Erythroblast (primary cell): ENCODE results near the gene MOB1B.
"Not testable (repeated sequence)": the region's sequence is repeated elsewhere in the genome, so short reads cannot be mapped to it uniquely, and the experiment has no call there.

ENCODE experiments used
- DNase-seq, 2 experiments: peaks; one replicate each; lab custom pipeline; 2025; lab: John Stamatoyannopoulos, UW
- GATA1 ChIP-seq: IDR thresholded peaks from 2 replicates; pipeline ENCODE4 v1.6.1; 2011; ENCODE audit warnings: low read depth, mild to moderate bottlenecking, control low read depth, low read length, moderate library complexity
- POLR2A ChIP-seq: IDR thresholded peaks from 2 replicates; pipeline ENCODE4 v1.6.1; 2011; ENCODE audit warnings: mild to moderate bottlenecking, low read length

The MOB1B gene

GRCh38 chr4:70994387-70995099, 92.4 kb downstream of the MOB1B start:
- TF ChIP-seq POLR2A (no peak), GATA1 (no peak)
- peak; percentile 46 for DNase-seq

- TF ChIP-seq GATA1 (no peak), POLR2A (peak; percentile 21)
- DNase-seq = peak; percentile 46 to 61
Observed at GRCh38 chr4:70996018-70996360, 93.8 kb downstream of the MOB1B start.

- DNase-seq = peak; percentile 36 to 45
Observed at GRCh38 chr4:70997036-70997435, 94.9 kb downstream of the MOB1B start.

GRCh38 chr4:70997546-70997945, 95.4 kb downstream of the MOB1B start:
- peak; percentile 61 to 72 for DNase-seq
- no peak for TF ChIP-seq GATA1
- TF ChIP-seq POLR2A = peak; percentile 48

More at GRCh38 chr4:70997036-70997435, 94.9 kb downstream of the MOB1B start:
- no peak for TF ChIP-seq GATA1
- no peak for TF ChIP-seq POLR2A

GRCh38 chr4:70999639-71000038, 97.5 kb downstream of the MOB1B start:
- not testable (repeated sequence) for DNase-seq

- not testable (repeated sequence) for DNase-seq
Observed at GRCh38 chr4:71001363-71001762, 99.2 kb downstream of the MOB1B start.

- TF ChIP-seq POLR2A (no peak), GATA1 (no peak)
- peak; percentile 15 to 23 for DNase-seq
Observed at GRCh38 chr4:71004281-71004851, 102.2 kb downstream of the MOB1B start.

- not testable (repeated sequence) for DNase-seq
Observed at GRCh38 chr4:71005025-71005424, 102.9 kb downstream of the MOB1B start.

- no peak for DNase-seq
- TF ChIP-seq GATA1 (no peak), POLR2A (no peak)
Observed at GRCh38 chr4:71006203-71006907, 104.2 kb downstream of the MOB1B start.

GRCh38 chr4:71008196-71008595, 106.0 kb downstream of the MOB1B start:
- no peak for DNase-seq
- TF ChIP-seq GATA1 (no peak), POLR2A (no peak)

GRCh38 chr4:71009086-71009485, 106.9 kb downstream of the MOB1B start:
- no peak for DNase-seq
- TF ChIP-seq GATA1 = no peak
- TF ChIP-seq POLR2A = no peak

- peak; percentile 66 to 74 for DNase-seq
- no peak for TF ChIP-seq POLR2A
Observed at GRCh38 chr4:71009890-71010588, 107.9 kb downstream of the MOB1B start.

- TF ChIP-seq POLR2A (no peak), GATA1 (no peak)
- no peak for DNase-seq
Observed at GRCh38 chr4:71011451-71011850, 109.3 kb downstream of the MOB1B start.

GRCh38 chr4:71017391-71017790, 115.2 kb downstream of the MOB1B start:
- DNase-seq = not testable (repeated sequence)
